ENCODE measurements around the gene RNF150.

GRCh38 chr4:140818433-140818832, 314.8 kb downstream of the RNF150 start:
- TF ChIP-seq SUZ12 (IDR thresholded peaks at IDR 0.05; ENCODE audit: extremely low read depth, insufficient read depth, insufficient read length) (no peak), YY1 (IDR thresholded peaks at IDR 0.05; ENCODE audit: insufficient read depth, insufficient read length) (no peak)

Measured in NT2/D1 (cell line).